ENCODE results near the gene PPP5C.

- TF ChIP-seq CTCF (IDR thresholded peaks at IDR 0.05 in 4 of 5, conservative IDR thresholded peaks at IDR 0.05 in 1 of 5), result no peak
- TF ChIP-seq POLR2A (IDR thresholded peaks at IDR 0.05), result no peak
These were observed 1.7 kb upstream of the PPP5C start for GRCh38 chr19:46345157-46345556.

All from gastrocnemius medialis (tissue), 4 donors.